ENCODE results near the gene STOM. TPM values are rescaled to one million over a fixed set of nuclear protein-coding genes. Genes with fewer than 3 reads are reported as not detected.

STOM gene
- total RNA-seq, 1 donor from 2014 or later = 162 TPM

Other genes with a start within 250 kb of the STOM start
- 55.9 TPM for gene RAB14, start 168.4 kb downstream of the STOM start, total RNA-seq
- gene GSN, start 102.1 kb downstream of the STOM start, total RNA-seq = 824 TPM
- 6.9 TPM for gene GGTA1, start 129.6 kb upstream of the STOM start, total RNA-seq